GM21723 (cell line): ENCODE data around the gene TCEAL7.

Source experiments
- ATAC-seq: cut with Tn5 transposase; IDR thresholded peaks from one replicate; pipeline ENCODE4 v1.9.1; 2021; ENCODE audit warnings: mild to moderate bottlenecking, moderate library complexity; ENCODE audit not compliant: unreplicated experiment

TCEAL7 gene

DNA sequence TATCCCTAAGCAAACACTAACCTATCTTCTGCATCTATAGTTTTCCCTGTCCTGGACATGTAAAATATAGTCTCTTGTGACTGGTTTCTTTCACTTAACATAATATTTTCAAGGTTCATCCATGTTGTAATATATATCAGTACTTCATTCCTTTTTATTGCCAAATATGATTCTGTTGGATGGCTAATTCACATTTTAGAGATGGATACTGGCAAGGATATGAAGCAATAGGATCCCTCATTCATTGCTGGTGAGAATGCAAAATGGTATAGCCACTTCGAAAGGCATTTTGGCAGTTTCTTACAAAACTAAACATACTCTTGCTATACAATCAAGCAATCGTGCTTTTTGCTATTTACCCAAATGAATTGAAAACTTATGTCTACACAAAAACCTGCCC lies 33.0 kb downstream of the TCEAL7 start:
- ATAC-seq, result no peak

DNA sequence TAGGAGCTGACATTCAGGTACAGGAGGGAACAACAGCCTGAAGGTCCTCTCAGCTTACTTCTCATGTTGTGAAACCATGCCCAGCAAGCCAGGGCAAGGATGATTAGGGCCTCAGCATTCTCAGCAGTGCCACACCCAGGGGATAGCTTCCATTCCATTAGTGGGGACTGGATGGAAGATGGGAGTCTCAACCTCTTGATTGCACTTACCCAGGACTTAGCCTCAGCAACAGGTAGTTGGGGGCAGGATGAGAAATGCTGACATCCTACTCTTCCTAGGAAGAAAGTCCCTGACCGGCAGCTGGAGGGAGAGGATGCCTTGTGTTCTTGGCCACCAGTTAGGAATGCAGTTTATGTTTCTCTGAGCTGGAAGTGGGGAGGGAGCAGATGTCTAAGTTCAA lies 37.5 kb downstream of the TCEAL7 start:
- no peak for ATAC-seq

DNA sequence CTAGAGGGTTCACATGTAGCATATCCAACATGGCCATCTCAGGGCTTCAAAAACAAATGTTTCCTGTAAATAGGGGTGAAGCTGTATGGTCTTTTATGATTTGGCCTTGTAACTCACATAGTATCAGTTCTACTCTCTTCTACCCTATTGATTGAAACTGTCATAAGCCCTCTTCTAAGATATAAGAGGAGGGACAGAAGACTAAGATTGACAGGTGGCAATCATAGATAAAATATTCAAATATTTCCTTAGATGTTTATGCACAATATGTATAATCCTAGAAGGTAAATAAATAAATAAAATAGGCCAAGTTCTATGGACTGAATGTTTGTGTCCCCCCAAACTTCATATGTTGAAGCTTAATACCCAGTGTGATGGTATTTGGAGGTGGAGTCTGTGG lies 39.4 kb downstream of the TCEAL7 start:
- no peak for ATAC-seq

DNA sequence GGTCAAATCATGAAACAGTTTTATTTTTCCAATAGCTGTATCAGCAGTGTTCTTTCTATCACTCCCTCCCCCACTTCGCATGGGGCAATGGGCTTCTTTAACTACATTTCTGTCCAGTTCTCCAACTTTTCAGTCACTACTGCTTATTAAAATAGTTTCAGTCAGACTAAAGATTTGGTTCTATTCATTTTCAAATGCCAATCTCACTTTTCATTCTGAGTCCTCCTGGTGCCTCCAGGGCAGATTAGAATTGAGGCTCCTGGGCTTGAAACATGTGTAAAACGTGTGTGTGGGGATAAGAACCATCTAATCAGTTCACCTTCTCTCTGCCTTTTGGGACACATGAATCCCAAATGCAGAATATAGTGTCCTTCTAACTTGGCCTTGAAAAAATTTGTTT lies 42.8 kb downstream of the TCEAL7 start:
- ATAC-seq, result no peak

DNA sequence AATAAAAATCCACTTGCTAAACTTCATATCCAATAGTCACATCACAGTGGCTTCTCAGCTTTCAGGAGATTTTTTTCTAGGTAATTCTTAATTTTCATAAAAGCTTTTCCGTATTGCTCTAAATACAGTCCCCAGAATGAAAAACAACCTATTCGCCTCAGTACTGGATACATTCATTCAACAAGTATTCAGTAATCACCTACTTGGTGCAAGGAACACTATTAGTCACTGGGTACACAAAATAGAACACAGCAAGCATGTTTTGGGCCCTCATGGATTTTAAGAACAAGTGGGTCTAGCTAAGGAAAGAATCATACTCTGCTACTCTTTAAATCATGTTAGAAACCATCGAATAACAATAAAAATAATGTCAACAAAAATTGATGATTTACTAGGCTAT lies 43.5 kb downstream of the TCEAL7 start:
- ATAC-seq, result no peak

DNA sequence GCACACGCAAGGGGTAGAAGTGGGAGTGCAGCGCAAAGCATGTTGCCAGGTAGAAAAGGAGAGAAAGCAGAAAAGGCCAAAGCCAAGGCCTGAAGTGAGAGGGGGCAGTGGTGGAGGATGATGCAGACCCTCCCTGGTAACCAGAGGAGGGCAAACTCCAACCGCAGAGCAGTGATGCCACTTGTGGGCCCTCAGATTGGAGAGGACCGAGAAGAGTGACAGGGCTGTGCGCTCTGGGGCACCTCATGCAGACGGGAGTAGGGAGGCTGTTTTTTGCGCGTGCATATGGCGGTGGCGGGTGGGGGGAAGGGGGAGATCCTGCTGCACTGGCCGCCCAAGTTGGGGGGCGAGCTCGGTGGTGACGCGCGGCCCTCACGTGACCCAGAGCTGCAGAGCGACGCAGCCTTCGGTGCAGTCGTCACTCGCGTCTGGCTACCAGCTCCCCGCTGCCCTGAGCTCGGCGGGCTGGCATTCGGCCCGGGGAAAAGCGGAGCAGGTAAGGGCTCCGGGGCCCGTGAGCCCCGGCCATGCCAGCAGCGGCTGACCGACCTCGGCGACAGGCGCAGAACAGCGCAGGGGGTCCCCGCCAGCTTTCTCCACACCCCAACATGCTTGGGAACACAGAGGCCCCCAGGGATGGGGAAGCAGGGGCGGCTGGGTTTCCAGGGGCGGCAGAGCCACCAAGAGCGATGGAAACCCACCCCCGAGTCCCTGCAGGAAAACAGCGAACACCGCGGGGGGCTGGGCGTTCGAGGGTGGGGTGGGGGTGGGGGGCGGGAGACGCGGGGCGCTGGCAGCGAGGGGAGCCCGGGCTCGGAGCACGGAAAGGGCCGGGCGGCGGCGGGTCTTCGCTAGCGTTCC lies 46.3 kb downstream of the TCEAL7 start, which contains the start of gene BEX3:
Gene BEX3, plus strand, starts transcription at position 421 of the 861 bp plus-strand sequence. CDS start 984 bp downstream, outside the sequence.
- ATAC-seq, result peak; percentile 59

DNA sequence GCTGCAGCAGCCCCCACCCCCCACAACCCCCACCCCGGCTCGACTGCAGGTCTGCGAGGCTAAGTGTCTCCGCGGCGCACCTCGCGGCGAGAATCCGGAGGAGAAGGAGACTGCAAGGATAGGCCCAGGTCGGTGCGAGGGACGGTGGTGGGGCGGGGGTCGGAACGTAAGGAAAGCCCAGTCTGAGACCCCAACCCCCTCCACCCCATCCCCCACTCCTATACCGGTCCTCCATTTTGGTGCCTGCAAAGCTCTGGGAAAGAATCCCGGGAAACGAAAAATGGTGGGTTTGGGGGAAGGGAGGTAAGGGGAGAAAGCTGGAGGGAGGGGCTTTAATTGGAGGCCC lies 46.9 kb downstream of the TCEAL7 start:
- ATAC-seq, result no peak

DNA sequence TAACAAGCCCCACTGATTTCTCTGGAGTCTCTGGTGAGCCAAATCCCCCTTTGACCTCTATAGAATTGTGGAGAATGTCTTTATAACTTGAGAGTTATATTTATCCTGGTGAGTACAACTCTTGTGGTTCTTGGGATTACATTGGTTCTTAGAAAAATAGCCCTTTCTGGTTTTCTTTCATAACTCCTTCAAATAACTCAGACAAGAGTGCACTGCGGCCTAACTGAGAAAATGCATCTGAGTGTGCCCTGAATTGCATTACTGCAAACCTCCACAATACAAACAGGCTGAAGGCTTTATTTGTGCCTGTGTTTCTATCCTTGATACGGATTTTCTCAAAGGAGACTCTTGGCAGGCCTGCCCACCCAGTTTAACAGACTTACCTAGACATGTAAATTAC lies 49.0 kb downstream of the TCEAL7 start:
- ATAC-seq, result no peak
